CD4-positive, alpha-beta T cell (primary cell): ENCODE data around the gene GPR137. TPM values are rescaled to one million over a fixed set of nuclear protein-coding genes. Genes with fewer than 3 reads are reported as not detected.
A peak's percentile ranks its signal among the peaks of the same experiment; 100 is the strongest.

Source experiments
- ATAC-seq: fragments of 200-7000 bp; cut with Tn5 transposase; one replicate; pipeline ENCODE4 v1.10.0; 2022; ENCODE audit warnings: mild to moderate bottlenecking; ENCODE audit not compliant: poor library complexity
- CTCF ChIA-PET: fragments of 350-600 bp; sonication (Branson Sonifier 250); formaldehyde crosslinking; loops from one replicate; lab custom pipeline; 2021; ENCODE audit warnings: antibody characterized with exemption, inconsistent platforms; lab: Charles Lee
- POLR2A ChIA-PET: fragments of 350-600 bp; sonication (Branson Sonifier 250); formaldehyde crosslinking; loops from one replicate; lab custom pipeline; 2021; ENCODE audit warnings: antibody characterized with exemption, inconsistent platforms; lab: Charles Lee
- DNase-seq, 14 experiments: peaks; one replicate each; pipeline ENCODE4 v3.0.0-alpha.2; 2013 to 2020; ENCODE audit warnings: mixed read lengths in 2 of 14
- H3K27ac ChIP-seq, 2 donors: one replicate each; pipeline versions ENCODE4 v1.5.1 to v1.7.0; 2013; ENCODE audit warnings: low read length in 2 of 2, low read depth in 1 of 2, mild to moderate bottlenecking in 1 of 2
- H3K27me3 ChIP-seq, 2 experiments: 1 replicate in 1 of 2; 2 replicates in 1 of 2; pipeline versions ENCODE4 v1.6.1 to v1.7.0; 2013; ENCODE audit warnings: low read length in 2 of 2, control low read depth in 1 of 2, mild to moderate bottlenecking in 1 of 2, moderate library complexity in 1 of 2; ENCODE audit not compliant: insufficient read depth in 2 of 2, control insufficient read depth in 1 of 2
- H3K36me3 ChIP-seq: one replicate; pipeline ENCODE4 v1.6.1; 2013; ENCODE audit warnings: low read length, control low read depth; ENCODE audit not compliant: insufficient read depth
- H3K4me1 ChIP-seq: one replicate; pipeline ENCODE4 v1.6.1; 2013; ENCODE audit warnings: low read length, control low read depth; ENCODE audit not compliant: insufficient read depth
- H3K4me3 ChIP-seq: one replicate; pipeline ENCODE4 v1.5.1; 2013; ENCODE audit warnings: mild to moderate bottlenecking, low read length, moderate library complexity
- H3K9me3 ChIP-seq, 2 experiments: 1 replicate in 1 of 2; 2 replicates in 1 of 2; pipeline versions ENCODE4 v1.6.1 to v1.7.0; 2013; ENCODE audit warnings: low read length in 2 of 2, mild to moderate bottlenecking in 2 of 2, control low read depth in 1 of 2, moderate library complexity in 1 of 2; ENCODE audit not compliant: control insufficient read depth in 1 of 2, insufficient read depth in 1 of 2
- H3K27ac Mint-ChIP-seq: one replicate; pipeline ENCODE4 v1.8.0; 2020; ENCODE audit warnings: mixed read lengths
- H3K27me3 Mint-ChIP-seq: one replicate; pipeline ENCODE4 v1.8.0; 2021; ENCODE audit warnings: mixed read lengths
- H3K36me3 Mint-ChIP-seq: one replicate; pipeline ENCODE4 v1.8.0; 2021; ENCODE audit warnings: low read depth, mixed read lengths
- H3K4me1 Mint-ChIP-seq: one replicate; pipeline ENCODE4 v1.8.0; 2021; ENCODE audit warnings: low read depth, mixed read lengths
- H3K4me3 Mint-ChIP-seq: one replicate; pipeline ENCODE4 v1.8.0; 2020; ENCODE audit warnings: mild to moderate bottlenecking, mixed read lengths
- H3K9me3 Mint-ChIP-seq: one replicate; pipeline ENCODE4 v1.8.0; 2020; ENCODE audit warnings: mixed read lengths
- intact Hi-C, 2 experiments: fragments of 100-400 bp; cut with DNase I in 1 of 2; cut with micrococcal nuclease in 1 of 2; formaldehyde crosslinking; loops; one replicate each; pipeline versions ENCODE4 v1.15.1 to v1.9.0; 2023 to 2025; cut with DNase I, micrococcal nuclease
- polyA plus RNA-seq, 2 donors: library from polyadenylated mRNA; unstranded; fragments of 120-200 nt; gene quantifications; one replicate each; pipeline ENCODE4 v1.2.1, GENCODE V29; 2013
- total RNA-seq, 174 experiments: library from RNA in 2 of 174; stranded (reverse) in 2 of 174; gene quantifications; one replicate each; pipeline ENCODE4 v1.2.3 and lab custom pipeline; 2021 to 2026
- TF ChIP-seq, protein P1 (sequence below): fragments of 200-600 bp; IDR thresholded peaks from one replicate; pipeline ENCODE4 v1.8.0; 2022; ENCODE audit warnings: antibody characterized with exemption, mild to moderate bottlenecking

Gene GPR137, protein sequence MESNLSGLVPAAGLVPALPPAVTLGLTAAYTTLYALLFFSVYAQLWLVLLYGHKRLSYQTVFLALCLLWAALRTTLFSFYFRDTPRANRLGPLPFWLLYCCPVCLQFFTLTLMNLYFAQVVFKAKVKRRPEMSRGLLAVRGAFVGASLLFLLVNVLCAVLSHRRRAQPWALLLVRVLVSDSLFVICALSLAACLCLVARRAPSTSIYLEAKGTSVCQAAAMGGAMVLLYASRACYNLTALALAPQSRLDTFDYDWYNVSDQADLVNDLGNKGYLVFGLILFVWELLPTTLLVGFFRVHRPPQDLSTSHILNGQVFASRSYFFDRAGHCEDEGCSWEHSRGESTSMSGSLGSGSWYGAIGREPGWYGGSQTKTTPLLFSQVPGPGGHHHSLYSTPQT
- total RNA-seq (10 to 100 TPM; 13.8 to 16.6 TPM), total RNA-seq (lab: John Stamatoyannopoulos, UW) (8.6 to 32.1 (median 18.7) reads per million in 172 experiments)
- polyA plus RNA-seq (2013, experiment 1 of 2) = 10.8 TPM
- polyA plus RNA-seq (2013, experiment 2 of 2) = 19.4 TPM

- peak; percentile 65 for ATAC-seq
- TF ChIP-seq, protein P1, sequence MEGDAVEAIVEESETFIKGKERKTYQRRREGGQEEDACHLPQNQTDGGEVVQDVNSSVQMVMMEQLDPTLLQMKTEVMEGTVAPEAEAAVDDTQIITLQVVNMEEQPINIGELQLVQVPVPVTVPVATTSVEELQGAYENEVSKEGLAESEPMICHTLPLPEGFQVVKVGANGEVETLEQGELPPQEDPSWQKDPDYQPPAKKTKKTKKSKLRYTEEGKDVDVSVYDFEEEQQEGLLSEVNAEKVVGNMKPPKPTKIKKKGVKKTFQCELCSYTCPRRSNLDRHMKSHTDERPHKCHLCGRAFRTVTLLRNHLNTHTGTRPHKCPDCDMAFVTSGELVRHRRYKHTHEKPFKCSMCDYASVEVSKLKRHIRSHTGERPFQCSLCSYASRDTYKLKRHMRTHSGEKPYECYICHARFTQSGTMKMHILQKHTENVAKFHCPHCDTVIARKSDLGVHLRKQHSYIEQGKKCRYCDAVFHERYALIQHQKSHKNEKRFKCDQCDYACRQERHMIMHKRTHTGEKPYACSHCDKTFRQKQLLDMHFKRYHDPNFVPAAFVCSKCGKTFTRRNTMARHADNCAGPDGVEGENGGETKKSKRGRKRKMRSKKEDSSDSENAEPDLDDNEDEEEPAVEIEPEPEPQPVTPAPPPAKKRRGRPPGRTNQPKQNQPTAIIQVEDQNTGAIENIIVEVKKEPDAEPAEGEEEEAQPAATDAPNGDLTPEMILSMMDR = no peak
- Histone ChIP-seq H3K27ac (peak within 1 kb of the TSS; percentile 99 to 100), H3K4me1 (peaks cover 37% of the 10 kb centered on the region), H3K36me3 (peaks cover 13% of the 10 kb centered on the region), H3K4me3 (peak within 1 kb of the TSS; percentile 97), H3K9me3 (no peaks in the 10 kb centered on the region), H3K27me3 (peaks cover under 1 to 3% of the 10 kb centered on the region in 2 experiments)
- Mint-ChIP-seq H3K9me3 (no peaks in the 10 kb centered on the region), H3K36me3 (peaks cover 5% of the 10 kb centered on the region), H3K27ac (peak within 1 kb of the TSS; percentile 97), H3K27me3 (peaks cover under 1% of the 10 kb centered on the region), H3K4me1 (peaks cover 21% of the 10 kb centered on the region), H3K4me3 (peak within 1 kb of the TSS; percentile 93)
- ChIA-PET POLR2A (interaction anchor here (0.8 to 5.3 kb wide), 17 partner anchors 11 to 1620 kb away, joined by 3 to 125 read pairs (median 6); partner anchors contain the start of genes C11orf98, CATSPERZ, CSKMT and ESRRA), CTCF (interaction anchor here (0.9 to 5.8 kb wide), 6 partner anchors 14 to 81 kb away, joined by 3 to 36 read pairs (median 15); partner anchors contain the start of genes CATSPERZ and PRDX5)
- peak; percentile 85 to 97 (median 90) for DNase-seq
- intact Hi-C loops = loop anchor here (1.0 to 2.0 kb wide), 5 partner anchors 15 to 44 kb away; partner anchors contain the start of genes FKBP2 (in 2 of the 2) and TRMT112 (in 1 of the 2)
Observed at GRCh38 chr11:64284962-64285884, at the start of gene GPR137. Gene GPR137, plus strand, starts transcription at chr11:64285848. Its CDS starts 677 bp downstream, at chr11:64286525.

DNA sequence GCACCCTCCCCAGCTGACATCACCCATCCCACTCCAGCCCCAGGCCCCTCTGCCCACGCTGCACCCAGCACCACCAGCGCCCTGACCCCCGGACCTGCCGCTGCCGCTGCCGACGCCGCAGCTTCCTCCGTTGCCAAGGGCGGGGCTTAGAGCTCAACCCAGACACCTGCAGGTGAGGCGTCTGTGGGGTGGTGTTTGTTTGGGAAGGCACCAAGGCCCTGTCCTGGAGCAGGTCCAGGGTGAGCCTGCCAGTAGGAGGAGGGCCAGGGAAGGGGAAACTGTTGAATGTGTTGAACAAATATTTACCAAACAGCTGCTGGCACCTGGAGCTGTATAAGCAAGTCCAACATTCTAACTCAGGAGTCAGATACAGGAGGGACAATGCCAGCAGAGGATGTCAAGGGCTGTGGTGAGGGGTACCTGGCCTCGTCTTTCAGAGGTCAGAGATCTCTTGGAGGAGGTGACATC, 48.1 kb upstream of the GPR137 start:
- CTCF ChIA-PET = interaction anchor here (0.8 to 2.6 kb wide), 2 partner anchors 11 to 33 kb away, joined by 3 to 7 read pairs; no protein-coding TSS in a partner anchor
- Mint-ChIP-seq H3K4me1 (peaks cover 45% of the 10 kb centered on the region), H3K36me3 (peaks cover 28% of the 10 kb centered on the region), H3K4me3 (peak overlapping the region; percentile 54), H3K27ac (peak overlapping the region; percentile 100), H3K27me3 (no peaks in the 10 kb centered on the region), H3K9me3 (no peaks in the 10 kb centered on the region)
- intact Hi-C loops = no loop called here
- H3K27ac ChIP-seq = no peak overlapping the region
- POLR2A ChIA-PET = interaction anchor here (0.7 to 2.5 kb wide), 2 partner anchors 11 to 684 kb away, joined by 3 to 10 read pairs; partner anchors contain the start of genes NUDT22 and TRPT1
- DNase-seq (no peak), ATAC-seq (no peak)
- H3K4me1 ChIP-seq = peaks cover 59% of the 10 kb centered on the region
- no peak overlapping the region for H3K4me3 ChIP-seq
- TF ChIP-seq, protein P1 = no peak
- H3K27me3 ChIP-seq = no peaks in the 10 kb centered on the region
- peaks cover 12% of the 10 kb centered on the region for H3K36me3 ChIP-seq
- H3K9me3 ChIP-seq = no peaks in the 10 kb centered on the region
